GM12891 (cell line): ENCODE data around the gene NEDD4L.
"Not testable (repeated sequence)": the region's sequence is repeated elsewhere in the genome, so short reads cannot be mapped to it uniquely, and the experiment has no call there.

Experiments used
- DNase-seq: peaks from one replicate; pipeline ENCODE4 v3.0.0; 2011; ENCODE audit warnings: low spot score; ENCODE audit not compliant: insufficient read length
- FAIRE-seq: peaks from 2 replicates; lab custom pipeline; 2011; peaks lifted over from hg19 to GRCh38; lab: Jason Lieb, UNC
- PAX5 ChIP-seq: IDR thresholded peaks from 2 replicates; pipeline ENCODE4 v1.6.1; 2011; ENCODE audit warnings: low read length, moderate library complexity, mild to moderate bottlenecking; ENCODE audit not compliant: insufficient read depth, severe bottlenecking
- POLR2A ChIP-seq: IDR thresholded peaks from 2 replicates; pipeline ENCODE4 v1.6.1; 2011; ENCODE audit warnings: low read depth, low read length, control low read depth
- POLR2AphosphoS5 ChIP-seq: IDR thresholded peaks from 2 replicates; pipeline ENCODE4 v1.6.1; 2011; ENCODE audit warnings: low read depth, low read length, control low read depth
- POU2F2 ChIP-seq: IDR thresholded peaks from 2 replicates; pipeline ENCODE4 v1.6.1; 2011; ENCODE audit warnings: low read depth, mild to moderate bottlenecking, control low read depth, low read length, moderate library complexity
- SPI1 ChIP-seq: IDR thresholded peaks from 2 replicates; pipeline ENCODE4 v1.6.1; 2011; ENCODE audit warnings: low read depth, low read length, control low read depth
- TAF1 ChIP-seq: IDR thresholded peaks from 2 replicates; pipeline ENCODE4 v1.6.1; 2011; ENCODE audit warnings: low read depth, low read length, control low read depth

Gene NEDD4L

DNA sequence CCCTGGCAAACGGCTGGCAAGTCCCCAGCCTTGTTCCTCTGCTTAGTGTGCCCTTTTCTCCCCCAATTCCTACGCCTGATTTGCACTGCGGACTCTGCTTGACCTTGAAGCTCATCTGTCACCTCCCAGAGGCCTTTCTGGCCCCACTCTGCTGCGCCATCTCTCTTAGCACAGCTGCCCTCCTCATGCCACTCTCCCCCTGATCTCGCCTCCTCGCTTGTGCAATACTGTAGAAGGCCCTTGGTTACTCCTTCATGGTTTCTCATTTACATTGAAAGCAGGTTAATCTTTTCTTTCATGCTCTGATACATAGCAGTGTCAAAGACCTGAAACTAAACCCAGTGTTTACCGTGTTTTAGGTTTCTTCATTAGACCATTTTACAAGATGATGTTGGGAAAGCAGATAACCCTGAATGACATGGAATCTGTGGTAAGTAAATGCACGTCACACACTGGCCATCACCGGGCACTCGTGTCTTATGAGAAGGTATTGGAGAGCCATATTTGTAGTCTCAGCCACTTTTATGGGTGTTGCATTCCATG, 326.1 kb downstream of the NEDD4L start:
- TF ChIP-seq PAX5 (no peak), POLR2A (no peak), POU2F2 (no peak), POLR2AphosphoS5 (no peak), TAF1 (no peak), SPI1 (no peak)
- no peak for FAIRE-seq
- no peak for DNase-seq

DNA sequence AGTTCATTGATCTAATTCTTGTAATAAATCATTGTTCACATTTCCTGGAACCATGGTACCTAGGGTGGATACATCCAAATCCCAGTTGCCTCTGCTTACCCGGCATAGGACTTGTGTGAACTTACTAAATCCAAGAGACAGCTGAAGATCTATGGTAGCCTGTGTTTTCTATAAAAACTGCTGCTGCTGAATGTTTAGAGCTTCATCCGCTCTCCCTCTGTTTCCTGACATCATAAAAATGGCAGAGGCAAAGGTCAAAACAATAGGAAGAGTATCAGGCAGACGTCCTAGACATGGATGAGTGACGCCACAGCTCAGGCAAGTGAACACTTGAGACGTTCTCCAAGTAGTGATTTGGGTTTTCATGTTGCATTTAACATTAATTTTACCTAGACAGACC, 326.6 kb downstream of the NEDD4L start:
- no peak for FAIRE-seq

DNA sequence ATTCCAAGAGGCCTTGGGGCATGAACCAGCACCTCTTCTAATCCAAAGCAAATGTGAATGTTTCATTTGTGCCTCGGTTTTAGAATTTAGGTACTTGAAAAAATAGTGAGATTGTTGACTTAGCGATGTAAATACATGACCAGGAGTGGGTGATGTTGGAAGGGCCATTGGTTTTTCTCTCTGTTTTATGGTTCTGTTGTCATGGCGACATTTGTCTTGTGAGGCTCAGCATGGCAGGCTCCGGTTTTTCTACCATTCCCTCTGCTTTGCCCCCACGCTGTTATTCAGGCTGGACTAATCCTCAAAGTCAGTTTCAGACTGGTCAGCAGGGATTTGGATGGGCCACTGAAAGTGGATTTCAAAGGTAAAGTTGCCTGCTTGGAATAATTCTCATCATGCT, 329.5 kb downstream of the NEDD4L start:
- DNase-seq (no peak), FAIRE-seq (no peak)
- TF ChIP-seq POLR2AphosphoS5 (no peak), PAX5 (no peak), POU2F2 (no peak), TAF1 (no peak), SPI1 (no peak), POLR2A (no peak)

More for the DNA sequence above, 326.6 kb downstream of the NEDD4L start:
- no peak for TF ChIP-seq POLR2AphosphoS5
- TF ChIP-seq POU2F2, result no peak
- TF ChIP-seq SPI1, result no peak
- TF ChIP-seq PAX5, result no peak
- TF ChIP-seq POLR2A, result no peak
- no peak for TF ChIP-seq TAF1
- DNase-seq, result no peak

DNA sequence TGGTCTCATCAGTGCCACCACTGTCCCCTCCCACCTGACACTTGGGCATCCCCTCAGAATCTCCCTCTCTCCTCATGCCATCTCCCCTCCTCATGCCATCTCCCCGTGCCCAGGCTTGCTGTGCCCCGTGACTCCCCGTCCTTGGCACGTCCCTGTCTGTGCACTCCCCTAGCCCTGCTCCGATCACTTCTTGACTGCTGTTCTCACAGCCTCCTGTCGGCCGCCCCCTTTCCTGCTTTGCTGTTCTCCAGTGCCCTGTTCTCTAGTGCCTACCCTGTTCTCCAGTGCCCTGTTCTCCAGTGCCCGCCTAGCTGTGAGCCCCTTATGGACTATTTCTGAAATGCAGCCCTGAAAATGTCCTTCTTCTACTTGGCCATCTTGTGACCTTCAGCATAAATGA, 331.0 kb downstream of the NEDD4L start:
- TF ChIP-seq SPI1, result no peak
- no peak for FAIRE-seq

DNA sequence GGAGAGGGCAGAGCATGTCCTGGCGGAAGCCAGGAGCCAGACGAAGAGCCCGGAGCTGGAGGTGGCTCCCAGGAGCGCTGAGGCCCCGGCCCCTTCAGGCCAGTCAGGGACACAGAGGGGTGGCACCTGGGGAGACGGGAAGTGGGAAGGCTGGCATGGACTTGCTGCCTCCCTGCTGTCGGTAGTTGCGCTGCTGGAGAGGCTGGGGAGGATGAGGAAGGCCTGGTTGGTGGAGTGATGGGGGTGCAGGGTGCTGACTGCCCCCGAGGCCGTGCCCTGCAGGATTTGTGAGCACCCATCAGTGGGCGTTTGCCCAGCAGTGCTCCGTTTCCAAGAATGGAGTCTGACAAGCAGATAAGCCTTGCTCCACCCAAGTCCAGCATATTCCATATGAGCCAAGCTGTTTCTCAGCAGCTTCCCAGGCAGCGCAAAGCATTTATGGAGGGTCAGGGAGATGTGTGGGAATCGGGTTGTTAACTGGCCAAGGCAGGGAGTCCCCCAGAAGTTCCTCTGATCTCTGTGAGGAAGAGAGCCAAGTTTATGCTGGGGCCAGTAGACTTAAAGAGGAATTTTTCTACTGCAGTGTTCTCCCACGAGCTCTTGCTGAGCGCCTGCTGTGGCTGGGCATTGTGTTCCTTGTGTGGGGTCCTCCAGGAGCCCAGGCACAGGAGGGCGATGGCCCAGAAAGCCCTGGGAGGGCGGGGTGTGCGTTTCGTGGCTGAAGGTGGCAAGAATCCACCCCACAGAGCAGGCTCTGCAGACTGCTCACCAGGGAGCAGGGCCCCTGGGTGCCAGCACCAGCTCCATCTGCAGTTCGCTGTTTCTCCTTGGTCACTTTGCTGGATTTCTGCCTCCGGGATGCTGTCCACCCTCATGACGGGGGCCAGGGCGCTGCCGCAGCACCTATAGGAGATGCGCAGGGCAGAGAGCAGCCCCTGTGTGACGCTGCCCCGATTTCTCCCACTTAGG, 334.7 kb downstream of the NEDD4L start:
- TF ChIP-seq POLR2AphosphoS5 (no peak), POLR2A (no peak), TAF1 (no peak), POU2F2 (no peak), SPI1 (no peak), PAX5 (no peak)
- FAIRE-seq, result no peak
- no peak for DNase-seq

More for the DNA sequence above, 331.0 kb downstream of the NEDD4L start:
- no peak for DNase-seq

DNA sequence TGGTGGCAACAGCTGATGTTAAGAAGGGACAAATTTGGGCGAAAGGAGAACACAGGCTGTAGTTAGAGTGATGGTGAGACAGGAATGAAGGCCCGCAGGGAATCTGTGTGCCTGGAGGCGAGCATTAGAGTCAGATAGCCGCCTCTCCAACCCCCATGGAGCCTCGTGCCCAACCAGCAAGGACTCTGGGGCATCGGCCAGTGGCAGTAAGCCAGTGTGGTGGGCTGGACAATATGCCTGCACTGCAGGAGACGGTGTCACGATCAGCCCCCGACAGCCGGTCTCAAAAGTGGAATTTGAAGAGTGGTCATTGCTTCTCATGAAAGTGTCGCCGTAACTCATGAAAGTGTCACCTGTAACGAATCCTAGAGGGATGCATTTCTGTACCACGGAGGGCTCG, 335.4 kb downstream of the NEDD4L start:
- TF ChIP-seq POU2F2, result no peak
- no peak for TF ChIP-seq SPI1
- no peak for TF ChIP-seq PAX5
- no peak for TF ChIP-seq POLR2A
- no peak for TF ChIP-seq POLR2AphosphoS5
- no peak for TF ChIP-seq TAF1
- DNase-seq, result no peak
- FAIRE-seq, result no peak

DNA sequence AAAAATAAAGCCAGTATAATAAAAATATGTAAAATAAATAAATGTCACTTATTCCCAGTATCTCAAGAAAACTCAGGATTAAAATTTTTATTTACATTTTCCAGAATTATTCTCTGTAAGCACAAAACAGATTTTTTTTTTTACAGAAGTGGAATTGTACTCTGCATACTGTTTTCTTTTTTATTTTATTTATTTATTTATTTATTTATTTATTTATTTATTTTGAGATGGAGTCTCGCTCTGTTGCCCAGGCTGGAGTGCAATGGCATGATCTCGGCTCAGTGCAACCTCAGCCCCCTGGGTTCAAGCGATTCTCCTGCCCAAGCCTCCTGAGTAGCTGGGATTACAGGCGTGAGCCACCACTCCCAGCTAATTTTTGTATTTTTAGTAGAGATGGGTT, 336.1 kb downstream of the NEDD4L start:
- DNase-seq, FAIRE-seq: not testable (repeated sequence)

DNA sequence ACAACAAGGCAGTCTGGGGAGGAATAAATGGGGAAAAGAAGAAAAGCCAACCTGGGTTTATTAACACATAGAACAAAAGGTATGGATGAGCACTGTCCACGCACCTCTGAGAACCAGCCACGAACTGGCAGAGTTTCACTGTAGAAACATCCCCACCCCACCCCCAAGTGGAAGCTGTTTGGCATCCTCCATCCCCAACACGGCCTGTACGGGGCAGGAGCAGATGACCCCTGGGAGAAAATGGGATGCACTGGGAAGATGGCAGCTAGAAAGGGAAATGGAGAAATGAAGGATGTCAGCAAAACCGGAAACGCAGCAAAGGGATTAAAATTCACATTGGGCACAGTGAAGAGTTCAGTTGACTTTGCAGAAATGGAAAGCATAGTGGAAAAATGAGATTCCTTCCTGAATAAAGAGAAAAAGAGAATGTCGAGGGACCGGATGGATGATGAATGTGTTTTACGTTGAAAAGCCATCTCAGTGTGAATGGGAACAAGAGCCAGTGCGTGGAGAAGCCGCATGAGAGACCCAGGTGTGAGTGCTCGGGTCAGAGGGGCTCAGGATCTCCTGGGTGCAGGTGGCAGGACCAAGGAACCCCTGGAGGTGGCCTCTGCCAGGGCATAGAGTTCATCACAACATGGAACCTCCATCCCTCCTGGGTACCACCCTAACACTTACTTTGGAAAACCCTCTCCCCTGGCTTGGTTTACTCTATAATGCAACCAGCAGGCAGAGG, 337.8 kb downstream of the NEDD4L start:
- FAIRE-seq (no peak), DNase-seq (no peak)
- TF ChIP-seq POU2F2 (no peak), TAF1 (no peak), SPI1 (no peak), POLR2AphosphoS5 (no peak), PAX5 (no peak), POLR2A (no peak)

DNA sequence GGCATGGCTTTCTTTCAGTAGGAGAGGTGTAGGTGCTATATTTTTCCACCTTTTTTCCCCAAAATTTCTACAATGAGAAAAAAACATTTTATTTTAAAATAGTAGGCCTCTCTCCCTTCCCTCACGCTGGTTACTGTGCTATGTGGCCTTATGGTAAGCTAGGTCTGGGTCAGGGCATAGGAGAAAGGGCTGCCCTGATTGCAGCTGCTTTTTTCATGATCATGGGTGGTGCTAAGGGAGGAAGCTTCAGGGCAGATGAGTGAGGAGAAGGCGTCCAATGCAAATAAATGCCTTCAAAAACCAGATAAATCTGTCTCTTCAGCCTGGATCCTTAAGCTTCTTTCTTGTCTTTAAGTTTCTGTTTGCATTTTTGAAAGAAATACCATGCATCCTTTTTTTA, 338.4 kb downstream of the NEDD4L start:
- DNase-seq, result no peak
- TF ChIP-seq POU2F2, result no peak
- no peak for TF ChIP-seq POLR2A
- no peak for TF ChIP-seq TAF1
- TF ChIP-seq POLR2AphosphoS5, result no peak
- TF ChIP-seq SPI1, result no peak
- no peak for FAIRE-seq

DNA sequence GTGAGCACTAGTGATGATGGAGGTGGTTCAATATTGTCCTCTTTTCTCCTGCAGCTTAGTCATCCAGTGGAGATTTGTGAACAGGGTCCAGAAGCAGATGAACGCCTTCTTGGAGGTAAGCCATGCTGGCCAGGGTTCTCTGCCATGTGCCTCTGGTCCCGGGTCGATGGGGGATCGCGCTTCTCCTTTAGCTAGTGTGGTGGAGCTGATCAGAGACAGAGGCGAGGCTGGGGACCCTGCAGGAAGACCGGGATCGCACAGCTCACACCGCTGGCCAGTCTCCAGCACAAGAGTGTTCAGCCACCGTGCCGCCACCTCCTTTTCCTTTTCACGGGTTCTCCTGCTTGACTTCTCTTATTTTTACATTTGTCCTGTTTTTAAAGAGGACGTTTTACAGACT, 341.4 kb downstream of the NEDD4L start:
- FAIRE-seq, result no peak
- TF ChIP-seq PAX5 (no peak), POLR2AphosphoS5 (no peak), SPI1 (no peak), TAF1 (no peak), POU2F2 (no peak), POLR2A (no peak)
- DNase-seq, result no peak

DNA sequence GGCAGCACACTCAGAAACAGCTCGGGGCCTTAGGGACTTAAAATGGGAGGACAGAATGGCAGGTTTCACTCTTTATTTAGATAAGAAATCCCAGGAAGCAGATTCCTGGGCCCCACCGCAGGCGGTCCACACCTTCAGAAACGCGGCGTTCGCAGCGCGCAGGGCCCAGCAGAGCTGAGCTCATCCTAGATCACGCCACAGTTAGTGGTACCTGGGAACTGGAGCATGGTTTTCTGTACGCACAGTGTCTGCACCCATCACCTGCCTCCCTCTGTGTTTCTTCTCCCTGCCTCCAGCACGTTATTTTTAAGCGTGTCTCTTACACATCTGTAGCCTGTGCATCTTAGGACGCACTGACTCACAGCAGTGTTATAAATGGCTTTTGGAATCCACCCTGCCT, 342.8 kb downstream of the NEDD4L start:
- DNase-seq (no peak), FAIRE-seq (peak; percentile 31)
- TF ChIP-seq PAX5 (no peak), SPI1 (no peak), POLR2AphosphoS5 (no peak), POLR2A (no peak), TAF1 (no peak), POU2F2 (no peak)
